Keratinocyte (primary cell): ENCODE results near the gene NLRP14.

Experiments used
- CTCF ChIP-seq, 3 experiments: IDR thresholded peaks in 1 of 3; conservative IDR thresholded peaks in 1 of 3; optimal IDR thresholded peaks in 1 of 3; 2 replicates in 2 of 3; 3 replicates in 1 of 3; pipeline versions ENCODE3 to v1.5.1; 2011; ENCODE audit warnings: low read length in 3 of 3, mild to moderate bottlenecking in 3 of 3, moderate library complexity in 2 of 3, control low read depth in 1 of 3, inconsistent platforms in 1 of 3; ENCODE audit not compliant: insufficient read depth in 2 of 3; ENCODE audit errors: extremely low read depth in 1 of 3
- EZH2 ChIP-seq: IDR thresholded peaks from one replicate; pipeline ENCODE4 v1.6.1; 2012; ENCODE audit warnings: inconsistent platforms, mild to moderate bottlenecking, low read length, moderate library complexity

GRCh38 chr11:7004482-7004881 lies 15.8 kb upstream of the NLRP14 start:
- TF ChIP-seq CTCF (optimal IDR thresholded peaks at IDR 0.05 in 1 of 3, IDR thresholded peaks at IDR 0.05 in 1 of 3, conservative IDR thresholded peaks at IDR 0.05 in 1 of 3; ENCODE audit: extremely low read depth in 1 of 3, insufficient read depth in 2 of 3, low read length in 3 of 3) (no peak), EZH2 (no peak)
